HepG2 (cell line): ENCODE results near the gene MGST1. TPM values are rescaled to one million over a fixed set of nuclear protein-coding genes. Genes with fewer than 3 reads are reported as not detected.
A peak's percentile ranks its signal among the peaks of the same experiment; 100 is the strongest.

Experiments
- ARNT2 ChIP-seq: sonication (generic); formaldehyde crosslinking; IDR thresholded peaks from 2 replicates; pipeline ENCODE4 v1.8.0; 2022; ENCODE audit warnings: mild to moderate bottlenecking, low read depth, missing genetic modification reagents, moderate library complexity
- CREBL2 ChIP-seq: sonication (generic); formaldehyde crosslinking; IDR thresholded peaks from 2 replicates; pipeline ENCODE4 v1.8.1; 2023; ENCODE audit warnings: missing genetic modification reagents, mild to moderate bottlenecking, borderline replicate concordance
- FIP1L1 ChIP-seq: fragments of 200-400 bp; formaldehyde crosslinking; IDR thresholded peaks from 2 replicates; pipeline ENCODE4 v1.6.1; 2018; ENCODE audit warnings: low read depth, mild to moderate bottlenecking, low read length, moderate library complexity, borderline replicate concordance; ENCODE audit not compliant: insufficient read depth
- FOXO1 ChIP-seq: sonication (generic); formaldehyde crosslinking; IDR thresholded peaks from 2 replicates; pipeline ENCODE4 v1.4.0; 2020; ENCODE audit warnings: missing genetic modification reagents
- GLI4 ChIP-seq: sonication (generic); formaldehyde crosslinking; IDR thresholded peaks from 2 replicates; pipeline ENCODE4 v1.5.1; 2020; ENCODE audit warnings: missing genetic modification reagents, mild to moderate bottlenecking, moderate library complexity, borderline replicate concordance
- HES4 ChIP-seq: sonication (generic); formaldehyde crosslinking; IDR thresholded peaks from 2 replicates; pipeline ENCODE4 v1.9.0; 2021; ENCODE audit warnings: mild to moderate bottlenecking, missing genetic modification reagents, borderline replicate concordance
- KDM1A ChIP-seq: IDR thresholded peaks from 2 replicates; pipeline ENCODE4 v1.6.1; 2016; ENCODE audit warnings: missing compliant biosample characterization
- MTERF4 ChIP-seq: sonication (generic); formaldehyde crosslinking; IDR thresholded peaks from 2 replicates; pipeline ENCODE4 v1.8.0; 2023; ENCODE audit warnings: mild to moderate bottlenecking, missing genetic modification reagents
- MTF1 ChIP-seq: sonication (generic); formaldehyde crosslinking; IDR thresholded peaks from 2 replicates; pipeline ENCODE4 v1.5.0; 2020; ENCODE audit warnings: missing genetic modification reagents
- NFE2 ChIP-seq: sonication (generic); formaldehyde crosslinking; IDR thresholded peaks from 2 replicates; pipeline ENCODE4 v1.4.0; 2020; ENCODE audit warnings: missing genetic modification reagents
- PHF21A ChIP-seq: sonication (generic); formaldehyde crosslinking; IDR thresholded peaks from 2 replicates; pipeline ENCODE4 v1.5.0; 2020; ENCODE audit warnings: mild to moderate bottlenecking, missing genetic modification reagents
- RBM39 ChIP-seq: fragments of 200-400 bp; formaldehyde crosslinking; IDR thresholded peaks from one replicate; pipeline ENCODE4 v1.6.1; 2018; ENCODE audit warnings: antibody characterized with exemption, mild to moderate bottlenecking, low read depth, low read length; ENCODE audit not compliant: poor library complexity, severe bottlenecking
- SMAD1 ChIP-seq: sonication (generic); formaldehyde crosslinking; IDR thresholded peaks from 2 replicates; pipeline ENCODE4 v1.4.0; 2020; ENCODE audit warnings: missing genetic modification reagents, low read depth, mild to moderate bottlenecking, borderline replicate concordance
- THAP8 ChIP-seq: sonication (generic); formaldehyde crosslinking; IDR thresholded peaks from 2 replicates; pipeline ENCODE4 v1.5.1; 2020; ENCODE audit warnings: missing genetic modification reagents, mild to moderate bottlenecking, borderline replicate concordance
- ZFP41 ChIP-seq: sonication (generic); formaldehyde crosslinking; IDR thresholded peaks from 2 replicates; pipeline ENCODE4 v1.4.0; 2020; ENCODE audit warnings: mild to moderate bottlenecking, missing genetic modification reagents, borderline replicate concordance
- ZMYM2 ChIP-seq: sonication (generic); formaldehyde crosslinking; IDR thresholded peaks from 2 replicates; pipeline ENCODE4 v1.8.0; 2022; ENCODE audit warnings: mild to moderate bottlenecking, missing genetic modification reagents
- ZNF292 ChIP-seq: sonication (generic); formaldehyde crosslinking; IDR thresholded peaks from 2 replicates; pipeline ENCODE4 v1.8.1; 2022; ENCODE audit warnings: mild to moderate bottlenecking, low read depth, missing genetic modification reagents, borderline replicate concordance
- ZNF543 ChIP-seq: sonication (generic); formaldehyde crosslinking; IDR thresholded peaks from 2 replicates; pipeline ENCODE4 v1.4.0; 2020; ENCODE audit warnings: mild to moderate bottlenecking, missing genetic modification reagents
- ZNF547 ChIP-seq: sonication (generic); formaldehyde crosslinking; IDR thresholded peaks from 2 replicates; pipeline ENCODE4 v1.5.1; 2020; ENCODE audit warnings: mild to moderate bottlenecking, missing genetic modification reagents
- ZNF576 ChIP-seq: sonication (generic); formaldehyde crosslinking; IDR thresholded peaks from 2 replicates; pipeline ENCODE4 v1.4.0; 2020; ENCODE audit warnings: mild to moderate bottlenecking, missing genetic modification reagents
- ZNF615 ChIP-seq: sonication (generic); formaldehyde crosslinking; IDR thresholded peaks from 2 replicates; pipeline ENCODE4 v1.5.0; 2020; ENCODE audit warnings: mild to moderate bottlenecking, missing genetic modification reagents, borderline replicate concordance
- ZNF780A ChIP-seq: sonication (generic); formaldehyde crosslinking; IDR thresholded peaks from 2 replicates; pipeline ENCODE4 v1.8.0; 2022; ENCODE audit warnings: mild to moderate bottlenecking, missing genetic modification reagents, moderate library complexity
- ZNF83 ChIP-seq: sonication (generic); formaldehyde crosslinking; IDR thresholded peaks from 2 replicates; pipeline ENCODE4 v1.4.0; 2020; ENCODE audit warnings: missing genetic modification reagents, mild to moderate bottlenecking, borderline replicate concordance
- ZSCAN12 ChIP-seq: sonication (generic); formaldehyde crosslinking; IDR thresholded peaks from 2 replicates; pipeline ENCODE4 v1.9.0; 2021; ENCODE audit warnings: mild to moderate bottlenecking, missing genetic modification reagents
- polyA plus RNA-seq, 8 experiments: library from polyadenylated mRNA; depleted of rRNA in 3 of 8; stranded (reverse) in 7 of 8; unstranded in 1 of 8; fragments of >200 nt; fragmentation: Illumina TruSeq in 4 of 8; extraction: Trizol in 4 of 8; gene quantifications; 2 replicates each; pipeline versions ENCODE4 v1.2.1 to v1.2.3, GENCODE V29; 2011 to 2016; ENCODE audit warnings: low read depth in 4 of 8, missing spikeins in 1 of 8, mixed read lengths in 1 of 8; ENCODE audit not compliant: insufficient read depth in 1 of 8
- total RNA-seq, 5 experiments: library from RNA; depleted of rRNA; stranded (reverse); fragments of >200 nt; fragmentation: Illumina TruSeq; extraction: Trizol; gene quantifications; 2 replicates each; pipeline ENCODE4 v1.2.3, GENCODE V29; 2016; ENCODE audit warnings: low read depth in 1 of 5
- TF ChIP-seq, protein P1 (sequence below): IDR thresholded peaks from 2 replicates; pipeline ENCODE4 v1.6.1; 2018; ENCODE audit warnings: missing genetic modification reagents, mild to moderate bottlenecking, missing compliant biosample characterization
- TF ChIP-seq, protein P2 (sequence below): sonication (generic); formaldehyde crosslinking; IDR thresholded peaks from 2 replicates; pipeline ENCODE4 v1.5.1; 2020; ENCODE audit warnings: missing genetic modification reagents, mild to moderate bottlenecking, borderline replicate concordance

Gene MGST1
- total and polyA plus RNA-seq, 2 of the 13 experiments (the other 11 are each of a cell fraction or from before 2014, with no cell fraction given): 119 to 152 TPM

- TF ChIP-seq RBM39: no peak
- TF ChIP-seq, protein P1, sequence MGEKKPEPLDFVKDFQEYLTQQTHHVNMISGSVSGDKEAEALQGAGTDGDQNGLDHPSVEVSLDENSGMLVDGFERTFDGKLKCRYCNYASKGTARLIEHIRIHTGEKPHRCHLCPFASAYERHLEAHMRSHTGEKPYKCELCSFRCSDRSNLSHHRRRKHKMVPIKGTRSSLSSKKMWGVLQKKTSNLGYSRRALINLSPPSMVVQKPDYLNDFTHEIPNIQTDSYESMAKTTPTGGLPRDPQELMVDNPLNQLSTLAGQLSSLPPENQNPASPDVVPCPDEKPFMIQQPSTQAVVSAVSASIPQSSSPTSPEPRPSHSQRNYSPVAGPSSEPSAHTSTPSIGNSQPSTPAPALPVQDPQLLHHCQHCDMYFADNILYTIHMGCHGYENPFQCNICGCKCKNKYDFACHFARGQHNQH: no peak
- TF ChIP-seq ZNF547: no peak
- no peak for TF ChIP-seq NFE2
- TF ChIP-seq, protein P2, sequence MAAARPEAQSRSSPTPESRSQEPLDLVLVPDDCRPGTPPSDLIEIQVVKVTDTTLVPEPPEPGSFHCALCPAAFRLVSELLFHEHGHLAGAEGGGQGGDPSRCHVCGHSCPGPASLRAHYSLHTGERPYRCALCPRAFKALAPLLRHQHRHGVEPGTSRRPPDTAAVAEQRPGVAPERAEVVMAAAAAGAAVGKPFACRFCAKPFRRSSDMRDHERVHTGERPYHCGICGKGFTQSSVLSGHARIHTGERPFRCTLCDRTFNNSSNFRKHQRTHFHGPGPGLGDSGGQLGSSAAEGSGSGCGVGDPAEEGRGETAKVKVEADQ (CRISPR knock-in tag): no peak
- TF ChIP-seq ZNF83 (CRISPR knock-in tag): no peak
- no peak for TF ChIP-seq THAP8 (CRISPR knock-in tag)
- TF ChIP-seq KDM1A: no peak
- TF ChIP-seq ZSCAN12 (CRISPR knock-in tag): no peak
- TF ChIP-seq MTERF4: no peak
- no peak for TF ChIP-seq FIP1L1
- TF ChIP-seq ZNF543 (CRISPR knock-in tag): no peak
- no peak for TF ChIP-seq ZNF780A (CRISPR knock-in tag)
- TF ChIP-seq ZFP41 (CRISPR knock-in tag): no peak
- no peak for TF ChIP-seq ZMYM2 (CRISPR knock-in tag)
- no peak for TF ChIP-seq MTF1 (CRISPR knock-in tag)
- TF ChIP-seq ZNF292 (CRISPR knock-in tag): peak; percentile 43; the same call in 1 of the 2 replicates
- no peak for TF ChIP-seq CREBL2 (CRISPR knock-in tag)
- TF ChIP-seq FOXO1 (CRISPR knock-in tag): 0 out of 2 replicates have a peak, but pooled peaks have one; percentile 17
- no peak for TF ChIP-seq SMAD1 (CRISPR knock-in tag)
- TF ChIP-seq ARNT2: no peak
- TF ChIP-seq ZNF576: no peak
- no peak for TF ChIP-seq ZNF615 (CRISPR knock-in tag)
- TF ChIP-seq HES4 (CRISPR knock-in tag): no peak
- no peak for TF ChIP-seq GLI4 (CRISPR knock-in tag)
- TF ChIP-seq PHF21A (CRISPR knock-in tag): no peak
Observed at GRCh38 chr12:16385782-16386646, 38.6 kb downstream of the MGST1 start (continued).
